Measurements from ENCODE around the gene ZFAND4.
"Not testable (repeated sequence)": the region's sequence is repeated elsewhere in the genome, so short reads cannot be mapped to it uniquely, and the experiment has no call there.

DNA sequence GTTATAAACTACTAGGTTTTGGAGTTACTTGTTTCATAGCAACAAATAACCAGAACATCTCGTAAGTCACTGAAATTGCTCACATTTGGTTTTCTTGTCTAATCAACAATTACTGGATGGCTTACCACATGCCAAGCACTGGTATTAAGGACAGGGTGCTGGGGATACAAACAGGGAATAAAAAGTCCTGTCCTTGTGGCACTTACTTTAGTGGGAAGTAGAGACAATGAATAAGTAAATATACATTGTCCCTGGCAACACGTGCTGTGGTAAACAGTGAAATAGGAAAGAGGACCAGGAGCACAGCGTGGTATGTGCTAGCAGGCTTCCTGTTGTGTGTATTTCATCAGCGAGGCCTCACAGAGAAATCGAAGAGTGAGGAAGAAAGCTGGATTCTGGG, 38.7 kb upstream of the ZFAND4 start:
- not testable (repeated sequence) for TF ChIP-seq POLR2A (IDR thresholded peaks at IDR 0.05; ENCODE audit: low read length); GATA1 (IDR thresholded peaks at IDR 0.05; ENCODE audit: low read depth, low read length)

All from erythroblast (primary cell).